H1 (cell line): Measurements from ENCODE around the gene DGAT2L6. TPM values are rescaled to one million over a fixed set of nuclear protein-coding genes. Genes with fewer than 3 reads are reported as not detected.
A peak's percentile ranks its signal among the peaks of the same experiment; 100 is the strongest.

Experiments
- CTCF ChIA-PET: fragments of 300-600 bp; sonication (Branson Sonifier 250); formaldehyde crosslinking; loops from one replicate; lab custom pipeline; 2021; ENCODE audit not compliant: partially characterized antibody; lab: Charles Lee
- POLR2A ChIA-PET: fragments of 300-600 bp; sonication (Branson Sonifier 250); formaldehyde crosslinking; loops from one replicate; lab custom pipeline; 2021; ENCODE audit warnings: inconsistent platforms; ENCODE audit not compliant: partially characterized antibody; lab: Charles Lee
- DNase-seq, 2 experiments: peaks; one replicate each; pipeline versions ENCODE4 v3.0.0 to v3.0.0-alpha.2; 2010 to 2022; ENCODE audit warnings: low spot score in 2 of 2, low read depth in 1 of 2, mixed read lengths in 1 of 2
- FAIRE-seq: peaks from 2 replicates; lab custom pipeline; 2011; peaks lifted over from hg19 to GRCh38; lab: Jason Lieb, UNC
- H2AFZ ChIP-seq: 2 replicates; pipeline ENCODE4 v1.8.1; 2012; ENCODE audit warnings: low read length, inconsistent platforms
- H2AK5ac ChIP-seq: 2 replicates; pipeline ENCODE4 v1.6.1; 2013; ENCODE audit warnings: low read depth, low read length
- H2BK120ac ChIP-seq: replicated peaks from 2 replicates; pipeline ENCODE3; 2013; ENCODE audit warnings: low read depth, low read length, inconsistent platforms
- H2BK12ac ChIP-seq: 2 replicates; pipeline ENCODE4 v1.6.1; 2013; ENCODE audit warnings: low read depth, low read length
- H2BK15ac ChIP-seq: 2 replicates; pipeline ENCODE4 v1.6.1; 2013; ENCODE audit warnings: low read length
- H2BK20ac ChIP-seq: 2 replicates; pipeline ENCODE4 v1.6.1; 2013; ENCODE audit warnings: low read length
- H2BK5ac ChIP-seq: 2 replicates; pipeline ENCODE4 v1.6.1; 2013; ENCODE audit warnings: low read depth, low read length
- H3K14ac ChIP-seq: 2 replicates; pipeline ENCODE4 v1.6.1; 2013; ENCODE audit warnings: inconsistent platforms; ENCODE audit not compliant: insufficient read length
- H3K18ac ChIP-seq: 2 replicates; pipeline ENCODE4 v1.6.1; 2013; ENCODE audit warnings: low read length; ENCODE audit errors: extremely low read depth
- H3K23ac ChIP-seq: 2 replicates; pipeline ENCODE4 v1.6.1; 2013; ENCODE audit warnings: inconsistent platforms; ENCODE audit not compliant: insufficient read length
- H3K23me2 ChIP-seq: 2 replicates; pipeline ENCODE4 v1.6.1; 2013; ENCODE audit warnings: low read depth, low read length
- H3K27ac ChIP-seq: 2 replicates; pipeline ENCODE4 v1.6.1; 2011; ENCODE audit warnings: low read depth, low read length, inconsistent platforms
- H3K27me3 ChIP-seq, 4 experiments: replicated peaks in 1 of 4; 1 replicate in 1 of 4; 2 replicates in 3 of 4; pipeline versions ENCODE4 v1.6.1 to v1.8.1; 2011 to 2013; ENCODE audit warnings: low read length in 3 of 4, mild to moderate bottlenecking in 3 of 4, inconsistent platforms in 2 of 4, mixed read lengths in 2 of 4, moderate library complexity in 1 of 4; ENCODE audit not compliant: control insufficient read depth in 3 of 4, insufficient read depth in 3 of 4; ENCODE audit errors: extremely low read depth in 1 of 4
- H3K36me3 ChIP-seq, 4 experiments: 2 replicates each; pipeline versions ENCODE4 v1.6.1 to v1.8.1; 2011 to 2013; ENCODE audit warnings: mild to moderate bottlenecking in 4 of 4, low read length in 3 of 4, moderate library complexity in 2 of 4, control low read depth in 1 of 4, inconsistent platforms in 1 of 4; ENCODE audit not compliant: insufficient read depth in 4 of 4, control insufficient read depth in 2 of 4
- H3K4ac ChIP-seq: replicated peaks from 2 replicates; pipeline ENCODE3; 2013; ENCODE audit warnings: low read length, low read depth, mixed read lengths, inconsistent platforms; ENCODE audit not compliant: insufficient read length
- H3K4me1 ChIP-seq, 4 experiments: replicated peaks in 1 of 4; 1 replicate in 1 of 4; 2 replicates in 3 of 4; pipeline versions ENCODE4 v1.6.1 to v1.8.1; 2011 to 2013; ENCODE audit warnings: low read length in 3 of 4, inconsistent platforms in 2 of 4, mixed read lengths in 1 of 4; ENCODE audit not compliant: insufficient read depth in 4 of 4, control insufficient read depth in 3 of 4
- H3K4me2 ChIP-seq, 2 experiments: 2 replicates each; pipeline versions ENCODE4 v1.6.1 to v1.8.1; 2011 to 2013; ENCODE audit warnings: low read depth in 2 of 2, low read length in 2 of 2, control low read depth in 1 of 2, inconsistent platforms in 1 of 2, mild to moderate bottlenecking in 1 of 2; ENCODE audit not compliant: insufficient read depth in 1 of 2
- H3K4me3 ChIP-seq, 4 experiments: fragments of 200-600, 300-600 bp in 1 of 4; sonication (generic), shearing (Covaris generic), sonication (Bioruptor Twin) in 1 of 4; 2 replicates each; pipeline versions ENCODE4 v1.5.1 to v1.8.1; 2011 to 2016; ENCODE audit warnings: low read length in 4 of 4, low read depth in 3 of 4, control low read depth in 2 of 4, inconsistent platforms in 2 of 4, mild to moderate bottlenecking in 2 of 4, mixed read lengths in 1 of 4, moderate library complexity in 1 of 4; ENCODE audit not compliant: insufficient read depth in 2 of 4; ENCODE audit errors: extremely low read depth in 1 of 4
- H3K56ac ChIP-seq: replicated peaks from 2 replicates; pipeline ENCODE3; 2013; ENCODE audit warnings: low read depth, mild to moderate bottlenecking, mixed read lengths, low read length, inconsistent platforms; ENCODE audit not compliant: insufficient read length
- H3K79me1 ChIP-seq: 2 replicates; pipeline ENCODE4 v1.6.1; 2013; ENCODE audit warnings: low read depth, low read length, control low read depth
- H3K79me2 ChIP-seq, 2 experiments: 2 replicates each; pipeline versions ENCODE4 v1.6.1 to v1.8.1; 2012 to 2013; ENCODE audit warnings: low read length in 2 of 2, mild to moderate bottlenecking in 2 of 2, inconsistent platforms in 1 of 2; ENCODE audit not compliant: insufficient read depth in 2 of 2, control insufficient read depth in 1 of 2
- H3K9ac ChIP-seq, 4 experiments: replicated peaks in 1 of 4; 1 replicate in 1 of 4; 2 replicates in 3 of 4; pipeline versions ENCODE4 v1.6.1 to v1.8.1; 2011 to 2013; ENCODE audit warnings: low read depth in 3 of 4, low read length in 3 of 4, control low read depth in 2 of 4, mild to moderate bottlenecking in 2 of 4, moderate library complexity in 2 of 4, inconsistent platforms in 1 of 4; ENCODE audit errors: extremely low read depth in 1 of 4
- H3K9me3 ChIP-seq, 2 experiments: 2 replicates each; pipeline versions ENCODE4 v1.6.1 to v1.8.1; 2012 to 2013; ENCODE audit warnings: mild to moderate bottlenecking in 2 of 2, moderate library complexity in 2 of 2, control low read depth in 1 of 2, inconsistent platforms in 1 of 2, low read depth in 1 of 2, low read length in 1 of 2, mixed read lengths in 1 of 2; ENCODE audit not compliant: insufficient read depth in 2 of 2
- H4K20me1 ChIP-seq, 2 experiments: replicated peaks in 1 of 2; 2 replicates each; pipeline versions ENCODE3 to v1.8.1; 2011 to 2013; ENCODE audit warnings: inconsistent platforms in 2 of 2, low read length in 2 of 2, mild to moderate bottlenecking in 1 of 2; ENCODE audit not compliant: insufficient read depth in 2 of 2, control insufficient read depth in 1 of 2
- H4K5ac ChIP-seq: 2 replicates; pipeline ENCODE4 v1.6.1; 2013; ENCODE audit warnings: low read length, low read depth, mixed read lengths, inconsistent platforms; ENCODE audit not compliant: insufficient read length
- H4K8ac ChIP-seq: 2 replicates; pipeline ENCODE4 v1.8.0; 2013; ENCODE audit warnings: mild to moderate bottlenecking, moderate library complexity, low read length, inconsistent platforms; ENCODE audit not compliant: insufficient read depth; ENCODE audit errors: extremely low read depth
- H4K91ac ChIP-seq: replicated peaks from 2 replicates; pipeline ENCODE3; 2013; ENCODE audit warnings: low read length, mixed read lengths, inconsistent platforms; ENCODE audit not compliant: insufficient read length
- BRCA1 ChIP-seq: IDR thresholded peaks from 2 replicates; pipeline ENCODE4 v1.6.1; 2012; ENCODE audit warnings: low read depth, low read length, improper control_type of control experiment
- EP300 ChIP-seq, 2 experiments: IDR thresholded peaks; 1 replicate in 1 of 2; 2 replicates in 1 of 2; pipeline ENCODE4 v1.6.1; 2011 to 2012; ENCODE audit warnings: low read depth in 2 of 2, low read length in 2 of 2, mild to moderate bottlenecking in 2 of 2, borderline replicate concordance in 1 of 2, inconsistent platforms in 1 of 2, moderate library complexity in 1 of 2
- GABPA ChIP-seq: IDR thresholded peaks from 2 replicates; pipeline ENCODE4 v1.6.1; 2011; ENCODE audit warnings: mild to moderate bottlenecking, low read length, moderate library complexity, borderline replicate concordance; ENCODE audit not compliant: insufficient read depth
- HDAC6 ChIP-seq: IDR thresholded peaks from one replicate; pipeline ENCODE4 v1.7.1; 2012; ENCODE audit warnings: low read depth, mild to moderate bottlenecking, inconsistent platforms, low read length, moderate library complexity
- JUN ChIP-seq: IDR thresholded peaks from 2 replicates; pipeline ENCODE4 v1.6.1; 2011; ENCODE audit warnings: low read depth, mild to moderate bottlenecking, improper control_type of control experiment, low read length
- KDM4A ChIP-seq: IDR thresholded peaks from one replicate; pipeline ENCODE4 v1.7.1; 2012; ENCODE audit warnings: low read depth, mild to moderate bottlenecking, moderate library complexity, low read length, inconsistent platforms; ENCODE audit not compliant: severe bottlenecking
- RAD21 ChIP-seq, 2 experiments: IDR thresholded peaks in 1 of 2; conservative IDR thresholded peaks in 1 of 2; 2 replicates each; pipeline ENCODE4 v1.6.1; 2011; ENCODE audit warnings: low read depth in 2 of 2, low read length in 2 of 2, improper control_type of control experiment in 1 of 2, inconsistent platforms in 1 of 2, mild to moderate bottlenecking in 1 of 2, moderate library complexity in 1 of 2
- SP1 ChIP-seq: IDR thresholded peaks from 2 replicates; pipeline ENCODE4 v1.6.1; 2011; ENCODE audit warnings: low read depth, low read length
- WGBS, 2 experiments: shearing (Covaris generic) in 1 of 2; methylation state at CpG; one replicate each; pipeline versions ENCODE4 v1.1.6 to v1.1.7; 2013 to 2015; ENCODE audit warnings: low lambda C conversion rate in 2 of 2, mixed read lengths in 2 of 2, inconsistent platforms in 1 of 2, low coverage in 1 of 2, missing lambda C conversion rate in 1 of 2; ENCODE audit not compliant: insufficient replicate concordance in 2 of 2, insufficient coverage in 1 of 2, insufficient read length in 1 of 2; ENCODE audit errors: extremely low coverage in 1 of 2, missing lambda C conversion rate in 1 of 2; 5-methylcytosine and 5-hydroxymethylcytosine counted together
- polyA plus RNA-seq, 7 experiments: library from polyadenylated mRNA; depleted of rRNA in 3 of 7; stranded (reverse) in 5 of 7; unstranded in 2 of 7; fragments of >200 nt in 5 of 7; fragments of 200-250 nt in 2 of 7; gene quantifications; 1 replicate in 5 of 7; 2 replicates in 1 of 7; 4 replicates in 1 of 7; pipeline versions ENCODE4 v1.2.1 to v1.2.3, GENCODE V29; 2011 to 2013; ENCODE audit warnings: missing spikeins in 2 of 7, mixed read lengths in 2 of 7
- total RNA-seq: library from RNA; stranded (reverse); fragmentation: NEBNext Ultra II Directional; extraction: Animal tissue kit (Norgen Biotek cat#: 25700); gene quantifications from 2 replicates; pipeline ENCODE4 v1.2.1, GENCODE V29; 2021
- TF ChIP-seq, protein P1 (sequence below), 3 experiments: IDR thresholded peaks; 1 replicate in 2 of 3; 2 replicates in 1 of 3; pipeline versions ENCODE4 v1.5.1 to v1.6.1; 2011; ENCODE audit warnings: low read length in 3 of 3, mild to moderate bottlenecking in 3 of 3, inconsistent platforms in 2 of 3, low read depth in 1 of 3, moderate library complexity in 1 of 3; ENCODE audit not compliant: insufficient read depth in 1 of 3; ENCODE audit errors: control extremely low read depth in 1 of 3

Gene DGAT2L6
- total and polyA plus RNA-seq, 2 of the 8 experiments (the other 6 are each of a cell fraction or from before 2014, with no cell fraction given) = not detected

- no peak overlapping the region for H4K8ac ChIP-seq
- H4K91ac ChIP-seq = no peak overlapping the region
- no peak overlapping the region for H3K9ac ChIP-seq
- ChIA-PET CTCF (interaction anchor here (0.7 to 2.1 kb wide), 8 partner anchors 9 to 88 kb away, joined by 3 to 5 read pairs (median 3); no protein-coding TSS in a partner anchor), POLR2A (no interaction called here)
- no peak overlapping the region for H3K4me3 ChIP-seq
- no peak overlapping the region for H3K18ac ChIP-seq
- H2BK12ac ChIP-seq = no peak overlapping the region
- no peak overlapping the region for H3K4ac ChIP-seq
- H3K9me3 ChIP-seq = no peaks in the 10 kb centered on the region
- DNase-seq = peak; percentile 9 to 73
- H4K5ac ChIP-seq = no peak overlapping the region
- no peaks in the 10 kb centered on the region for H3K79me1 ChIP-seq
- no peak overlapping the region for H3K4me2 ChIP-seq
- H3K14ac ChIP-seq = no peak overlapping the region
- H4K20me1 ChIP-seq = no peaks in the 10 kb centered on the region
- H3K23me2 ChIP-seq = no peaks in the 10 kb centered on the region
- no peaks in the 10 kb centered on the region for H3K4me1 ChIP-seq
- no peak overlapping the region for H3K27ac ChIP-seq
- no peak overlapping the region for H2AK5ac ChIP-seq
- no peak overlapping the region for H2BK20ac ChIP-seq
- H3K79me2 ChIP-seq = no peaks in the 10 kb centered on the region
- WGBS, 2 experiments = 32% methylated on average over 12 of the region's 12 CpGs; no CpG with 5 or more reads in 1 of the 2 experiments
- no peaks in the 10 kb centered on the region for H3K36me3 ChIP-seq
- peak; percentile 99 for FAIRE-seq
- H3K23ac ChIP-seq = no peak overlapping the region
- H2AFZ ChIP-seq = peak overlapping the region; percentile 90; the same call in 1 of the 2 replicates
- H2BK15ac ChIP-seq = no peak overlapping the region
- no peaks in the 10 kb centered on the region for H3K27me3 ChIP-seq
- no peak overlapping the region for H2BK120ac ChIP-seq
- no peak overlapping the region for H3K56ac ChIP-seq
- H2BK5ac ChIP-seq = no peak overlapping the region
- no peak for TF ChIP-seq SP1
- no peak for TF ChIP-seq GABPA
- TF ChIP-seq HDAC6 = no peak
- no peak for TF ChIP-seq BRCA1
- no peak for TF ChIP-seq EP300 (IDR thresholded peaks at IDR 0.05; ENCODE audit: borderline replicate concordance in 1 of 2, low read depth in 2 of 2, low read length in 2 of 2)
- no peak for TF ChIP-seq KDM4A
- TF ChIP-seq JUN = no peak
- TF ChIP-seq RAD21 (IDR thresholded peaks at IDR 0.05 in 1 of 2, conservative IDR thresholded peaks at IDR 0.05 in 1 of 2; ENCODE audit: low read depth in 2 of 2, low read length in 2 of 2) = peak; percentile 59 to 71
- TF ChIP-seq, protein P1, sequence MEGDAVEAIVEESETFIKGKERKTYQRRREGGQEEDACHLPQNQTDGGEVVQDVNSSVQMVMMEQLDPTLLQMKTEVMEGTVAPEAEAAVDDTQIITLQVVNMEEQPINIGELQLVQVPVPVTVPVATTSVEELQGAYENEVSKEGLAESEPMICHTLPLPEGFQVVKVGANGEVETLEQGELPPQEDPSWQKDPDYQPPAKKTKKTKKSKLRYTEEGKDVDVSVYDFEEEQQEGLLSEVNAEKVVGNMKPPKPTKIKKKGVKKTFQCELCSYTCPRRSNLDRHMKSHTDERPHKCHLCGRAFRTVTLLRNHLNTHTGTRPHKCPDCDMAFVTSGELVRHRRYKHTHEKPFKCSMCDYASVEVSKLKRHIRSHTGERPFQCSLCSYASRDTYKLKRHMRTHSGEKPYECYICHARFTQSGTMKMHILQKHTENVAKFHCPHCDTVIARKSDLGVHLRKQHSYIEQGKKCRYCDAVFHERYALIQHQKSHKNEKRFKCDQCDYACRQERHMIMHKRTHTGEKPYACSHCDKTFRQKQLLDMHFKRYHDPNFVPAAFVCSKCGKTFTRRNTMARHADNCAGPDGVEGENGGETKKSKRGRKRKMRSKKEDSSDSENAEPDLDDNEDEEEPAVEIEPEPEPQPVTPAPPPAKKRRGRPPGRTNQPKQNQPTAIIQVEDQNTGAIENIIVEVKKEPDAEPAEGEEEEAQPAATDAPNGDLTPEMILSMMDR (IDR thresholded peaks at IDR 0.05; ENCODE audit: control extremely low read depth in 1 of 3, insufficient read depth in 1 of 3, low read depth in 1 of 3, low read length in 3 of 3) = peak; percentile 34 to 60 (median 59)
Observed at GRCh38 chrX:70196961-70197720, 19.9 kb downstream of the DGAT2L6 start.
